Lower leg skin (tissue), 3 donors: ENCODE data around the gene GPD1.

ENCODE experiments used
- CTCF ChIP-seq, 3 donors: fragments of 450-650 bp; IDR thresholded peaks; one replicate each; pipeline ENCODE4 v1.5.1; 2016; ENCODE audit warnings: antibody characterized with exemption in 3 of 3, mild to moderate bottlenecking in 3 of 3, moderate library complexity in 2 of 3
- POLR2A ChIP-seq, 2 donors: fragments of 450-650 bp; IDR thresholded peaks; one replicate each; pipeline ENCODE4 v1.6.1; 2016 to 2017; ENCODE audit warnings: antibody characterized with exemption in 2 of 2, mild to moderate bottlenecking in 1 of 2, moderate library complexity in 1 of 2

GRCh38 chr12:50117057-50117622, 13.3 kb downstream of the GPD1 start:
- TF ChIP-seq CTCF (IDR thresholded peaks at IDR 0.05) (no peak), POLR2A (IDR thresholded peaks at IDR 0.05) (no peak)
